ENCODE data around the gene RFC2.
"Not testable (repeated sequence)": the region's sequence is repeated elsewhere in the genome, so short reads cannot be mapped to it uniquely, and the experiment has no call there.

The RFC2 gene

DNA sequence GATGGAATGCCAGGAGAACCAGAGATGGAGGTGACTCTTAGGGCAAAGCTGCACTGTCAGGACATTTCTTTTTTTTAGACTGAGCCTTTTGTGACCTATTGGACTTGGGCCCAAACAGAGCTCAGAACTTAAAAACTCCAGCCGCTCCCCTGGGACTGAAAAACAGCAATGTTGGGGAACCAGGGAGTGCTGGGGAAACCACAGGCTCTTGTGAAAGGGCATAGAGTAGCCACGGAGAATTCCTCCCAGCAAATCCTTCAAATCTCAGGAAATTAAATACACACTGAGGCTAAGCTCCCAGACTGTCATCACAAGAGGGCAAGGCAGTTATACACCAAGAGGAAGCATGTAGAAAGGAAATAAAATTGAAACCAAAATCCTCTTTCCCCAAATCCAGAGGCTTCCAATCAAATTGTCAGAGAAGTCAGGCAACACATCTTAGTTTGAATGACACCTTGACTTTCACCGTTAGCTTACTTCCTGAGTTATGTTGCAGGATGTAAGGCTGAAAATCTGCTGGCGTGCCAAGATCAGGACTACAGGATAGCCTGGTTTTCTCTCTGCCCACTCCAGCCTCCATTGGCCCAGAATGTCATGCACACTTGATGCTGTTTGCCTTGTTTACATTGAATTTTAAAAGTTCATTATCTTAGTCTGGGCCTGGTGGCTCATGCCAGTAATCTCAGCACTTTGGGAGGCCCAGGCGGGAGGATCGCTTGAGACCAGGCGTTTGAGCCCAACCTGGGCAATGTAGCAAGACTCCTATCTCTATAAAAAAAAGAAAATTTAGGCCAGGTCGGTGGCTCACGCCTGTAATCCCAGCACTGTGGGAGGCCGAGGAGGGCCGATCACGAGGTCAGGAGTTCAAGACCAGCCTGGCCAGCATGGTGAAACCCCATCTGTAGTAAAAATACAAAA lies 2.6 kb upstream of the RFC2 start:
- H3K27me3 ChIP-seq (replicated peaks), result no peaks in the 10 kb centered on the region
- H3K27ac ChIP-seq, result peak overlapping the region; percentile 95
- TF ChIP-seq, protein P1, sequence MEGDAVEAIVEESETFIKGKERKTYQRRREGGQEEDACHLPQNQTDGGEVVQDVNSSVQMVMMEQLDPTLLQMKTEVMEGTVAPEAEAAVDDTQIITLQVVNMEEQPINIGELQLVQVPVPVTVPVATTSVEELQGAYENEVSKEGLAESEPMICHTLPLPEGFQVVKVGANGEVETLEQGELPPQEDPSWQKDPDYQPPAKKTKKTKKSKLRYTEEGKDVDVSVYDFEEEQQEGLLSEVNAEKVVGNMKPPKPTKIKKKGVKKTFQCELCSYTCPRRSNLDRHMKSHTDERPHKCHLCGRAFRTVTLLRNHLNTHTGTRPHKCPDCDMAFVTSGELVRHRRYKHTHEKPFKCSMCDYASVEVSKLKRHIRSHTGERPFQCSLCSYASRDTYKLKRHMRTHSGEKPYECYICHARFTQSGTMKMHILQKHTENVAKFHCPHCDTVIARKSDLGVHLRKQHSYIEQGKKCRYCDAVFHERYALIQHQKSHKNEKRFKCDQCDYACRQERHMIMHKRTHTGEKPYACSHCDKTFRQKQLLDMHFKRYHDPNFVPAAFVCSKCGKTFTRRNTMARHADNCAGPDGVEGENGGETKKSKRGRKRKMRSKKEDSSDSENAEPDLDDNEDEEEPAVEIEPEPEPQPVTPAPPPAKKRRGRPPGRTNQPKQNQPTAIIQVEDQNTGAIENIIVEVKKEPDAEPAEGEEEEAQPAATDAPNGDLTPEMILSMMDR (IDR thresholded peaks at IDR 0.05; ENCODE audit: low read depth, low read length, missing control alignments), result no peak
- DNase-seq, result peak; percentile 92
- no peak overlapping the region for H3K4me3 ChIP-seq (ENCODE audit: low read depth, low read length)
- in situ Hi-C loops (cut with HindIII; ENCODE audit: low pct_ligation_motif_present, low sequenced_read_pairs), result no loop called here
- no peaks in the 10 kb centered on the region for H3K36me3 ChIP-seq (replicated peaks)

DNA sequence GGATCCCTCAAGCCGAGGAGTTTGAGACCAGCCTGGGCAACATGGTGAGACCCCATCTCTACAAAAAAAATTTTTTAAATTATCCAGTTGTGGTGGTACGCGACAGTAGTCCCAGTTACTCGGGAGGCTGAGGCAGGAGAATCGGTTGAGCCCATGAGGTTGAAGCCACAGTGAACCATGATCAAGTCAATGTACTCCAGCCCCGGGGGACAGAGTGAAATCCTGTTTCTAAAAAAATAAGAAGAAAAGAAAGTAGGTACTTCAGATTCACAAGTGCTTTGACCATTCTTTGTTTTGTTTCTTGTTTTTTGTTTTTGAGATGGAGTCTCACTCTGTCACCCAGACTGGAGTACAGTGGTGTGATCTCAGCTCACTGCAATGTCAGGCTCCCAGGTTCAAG lies 1.3 kb upstream of the RFC2 start:
- in situ Hi-C loops (cut with HindIII; ENCODE audit: low pct_ligation_motif_present, low sequenced_read_pairs); H3K4me3 ChIP-seq (ENCODE audit: low read depth, low read length): not testable (repeated sequence)
- H3K27ac ChIP-seq, result peak overlapping the region; percentile 95

DNA sequence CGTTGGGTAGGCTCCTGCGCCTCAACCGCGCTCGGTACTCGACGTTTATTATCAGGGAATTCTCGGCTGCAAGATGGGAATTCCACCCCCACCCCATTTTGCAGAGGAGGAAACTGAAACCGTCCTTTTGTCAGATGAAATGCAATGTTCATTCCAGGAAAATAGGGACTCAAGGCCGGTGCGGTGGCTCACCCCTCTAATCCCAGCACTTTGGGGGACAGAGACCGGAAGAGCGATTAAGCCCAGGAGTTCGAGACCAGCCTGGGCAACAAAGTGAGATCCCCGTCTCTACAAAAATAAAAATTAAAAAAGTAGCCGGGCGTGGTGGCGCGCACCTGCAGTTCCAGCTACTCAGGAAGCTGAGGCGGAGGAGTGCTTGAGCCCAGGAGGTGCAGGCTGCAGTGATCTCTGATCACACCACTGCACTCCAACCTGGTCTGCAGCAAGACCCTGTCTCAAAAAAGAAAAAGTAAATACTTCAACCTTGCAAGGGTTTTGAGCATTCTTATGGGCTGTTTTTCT lies 720 bp upstream of the RFC2 start:
- DNase-seq, result no peak
- TF ChIP-seq, protein P1 (IDR thresholded peaks at IDR 0.05; ENCODE audit: low read depth, low read length, missing control alignments), result no peak
- H3K27me3 ChIP-seq (replicated peaks), result no peaks in the 10 kb centered on the region
- in situ Hi-C loops (cut with HindIII; ENCODE audit: low pct_ligation_motif_present, low sequenced_read_pairs), result no loop called here
- H3K27ac ChIP-seq, result peak overlapping the region; percentile 95
- peak overlapping the region; percentile 79 for H3K4me3 ChIP-seq (ENCODE audit: low read depth, low read length)
- peaks cover 9% of the 10 kb centered on the region for H3K36me3 ChIP-seq (replicated peaks)

More for the DNA sequence above, 1.3 kb upstream of the RFC2 start:
- H3K36me3 ChIP-seq (replicated peaks); DNase-seq; H3K27me3 ChIP-seq (replicated peaks): not testable (repeated sequence)

DNA sequence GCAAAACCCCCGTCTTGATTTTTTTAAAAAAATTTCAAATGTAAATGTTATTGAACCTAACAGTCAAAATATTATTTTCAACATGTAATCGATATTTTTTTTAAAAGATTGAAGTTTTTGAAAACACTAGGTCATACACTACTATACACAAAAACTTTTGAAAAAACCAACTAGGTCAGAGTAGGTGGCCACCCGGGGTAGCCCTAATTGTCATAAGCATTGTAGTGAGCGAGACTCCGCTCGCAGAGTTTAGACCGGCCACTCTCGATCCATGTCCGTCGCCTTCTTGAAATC lies 417 bp downstream of the RFC2 start:
- in situ Hi-C loops (cut with HindIII; ENCODE audit: low pct_ligation_motif_present, low sequenced_read_pairs), result no loop called here
- peaks cover 10% of the 10 kb centered on the region for H3K36me3 ChIP-seq (replicated peaks)
- H3K4me3 ChIP-seq (ENCODE audit: low read depth, low read length), result peak overlapping the region; percentile 79
- H3K27me3 ChIP-seq (replicated peaks), result no peaks in the 10 kb centered on the region
- TF ChIP-seq, protein P1 (IDR thresholded peaks at IDR 0.05; ENCODE audit: low read depth, low read length, missing control alignments), result no peak
- no peak for DNase-seq
- H3K27ac ChIP-seq, result peak overlapping the region; percentile 95

DNA sequence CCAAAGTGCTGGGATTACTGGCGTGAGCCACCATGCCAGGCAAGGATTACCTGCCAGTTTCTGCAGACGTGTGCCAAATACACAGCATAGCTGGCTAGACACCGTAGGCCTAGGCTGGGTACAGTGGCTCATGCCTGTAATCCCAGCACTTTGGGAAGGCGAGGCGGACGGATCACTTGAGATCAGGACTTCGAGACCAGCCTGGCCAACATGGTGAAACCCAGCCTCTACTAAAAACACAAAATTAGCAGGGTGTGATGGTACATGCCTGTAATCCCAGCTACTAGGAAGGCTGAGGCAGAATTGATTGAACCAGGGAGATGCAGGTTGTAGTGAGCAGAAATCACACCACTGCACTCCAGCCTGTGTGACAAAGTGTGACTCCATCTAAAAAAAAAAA lies 868 bp downstream of the RFC2 start:
- TF ChIP-seq, protein P1 (IDR thresholded peaks at IDR 0.05; ENCODE audit: low read depth, low read length, missing control alignments), result no peak
- DNase-seq, result no peak
- H3K4me3 ChIP-seq (ENCODE audit: low read depth, low read length), result peak overlapping the region; percentile 79
- H3K27me3 ChIP-seq (replicated peaks), result no peaks in the 10 kb centered on the region
- in situ Hi-C loops (cut with HindIII; ENCODE audit: low pct_ligation_motif_present, low sequenced_read_pairs), result no loop called here
- H3K36me3 ChIP-seq (replicated peaks), result peaks cover 12% of the 10 kb centered on the region
- no peak overlapping the region for H3K27ac ChIP-seq

DNA sequence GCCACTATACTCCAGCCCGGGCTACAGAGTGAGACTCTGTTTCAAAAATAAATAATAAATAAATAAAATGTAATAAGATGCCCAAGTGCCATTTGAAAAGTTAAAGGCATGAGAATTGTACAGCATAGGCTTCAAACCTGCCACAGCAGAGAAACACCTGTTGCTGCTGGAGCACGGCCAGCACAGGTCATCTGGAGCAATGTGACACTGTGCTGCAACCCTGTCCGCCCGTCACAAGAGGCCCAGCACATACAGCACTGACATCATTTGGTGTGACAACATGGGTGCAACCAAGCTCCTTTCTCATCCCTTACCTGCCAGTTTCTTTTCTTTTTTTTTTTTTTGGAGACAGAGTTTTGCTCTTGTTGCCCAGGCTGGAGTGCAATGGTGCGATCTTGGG lies 1.3 kb downstream of the RFC2 start:
- Histone ChIP-seq H3K36me3 (replicated peaks) (peaks cover 12% of the 10 kb centered on the region), H3K27ac (no peak overlapping the region), H3K27me3 (replicated peaks) (no peaks in the 10 kb centered on the region), H3K4me3 (ENCODE audit: low read depth, low read length) (no peak overlapping the region)
- TF ChIP-seq, protein P1 (IDR thresholded peaks at IDR 0.05; ENCODE audit: low read depth, low read length, missing control alignments), result no peak
- in situ Hi-C loops (cut with HindIII; ENCODE audit: low pct_ligation_motif_present, low sequenced_read_pairs), result no loop called here
- DNase-seq, result no peak

DNA sequence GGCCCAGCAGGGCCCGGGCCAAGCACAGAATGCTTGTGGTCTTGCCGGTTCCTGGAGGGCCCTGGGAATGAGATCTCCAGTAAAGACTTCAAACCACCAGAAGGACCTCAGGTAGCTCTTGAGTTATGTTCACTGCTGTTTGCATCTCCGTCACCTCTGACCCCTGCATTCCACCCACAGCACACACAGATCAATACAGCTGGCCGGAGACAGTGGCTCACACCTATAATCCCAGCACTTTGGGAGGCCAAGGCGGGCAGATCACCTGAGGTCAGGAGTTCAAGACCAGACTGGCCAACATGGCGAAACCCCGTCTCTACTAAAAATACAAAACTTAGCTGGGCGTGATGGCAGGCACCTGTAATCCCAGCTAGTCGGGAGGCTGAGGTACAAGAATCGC lies 5.1 kb downstream of the RFC2 start:
- H3K4me3 ChIP-seq (ENCODE audit: low read depth, low read length); DNase-seq; in situ Hi-C loops (cut with HindIII; ENCODE audit: low pct_ligation_motif_present, low sequenced_read_pairs); H3K27me3 ChIP-seq (replicated peaks); H3K27ac ChIP-seq: not testable (repeated sequence)
- peaks cover 17% of the 10 kb centered on the region for H3K36me3 ChIP-seq (replicated peaks)

Data from brain microvascular endothelial cell (primary cell).